ENCODE data around the gene RAI14.

DNA sequence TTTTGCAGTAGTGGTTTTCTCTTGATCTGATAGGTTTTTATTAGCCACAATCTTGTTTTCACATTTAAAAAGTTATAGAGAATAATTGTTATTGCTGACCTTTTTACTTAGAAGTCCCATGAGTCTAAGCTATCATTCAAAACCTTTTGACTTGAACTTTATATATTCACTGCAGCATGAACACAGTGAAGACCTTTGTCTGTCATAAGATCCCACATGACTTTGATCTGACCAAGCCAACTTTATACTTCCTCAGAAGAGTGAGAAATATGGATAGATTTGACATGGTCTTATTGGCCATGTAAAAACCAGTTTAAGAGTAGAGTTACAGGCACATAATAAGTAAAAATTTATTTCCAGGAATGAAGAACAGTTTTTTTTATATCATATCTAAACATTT lies 225.1 kb downstream of the RAI14 start:
- TF ChIP-seq CTCF (conservative IDR thresholded peaks at IDR 0.05) (no peak), EZH2 (IDR thresholded peaks at IDR 0.05; ENCODE audit: low read depth) (no peak)
